HG02759 (cell line): Measurements from ENCODE around the gene ANKRD44.

Experiments
- ATAC-seq: cut with Tn5 transposase; IDR thresholded peaks from one replicate; pipeline ENCODE4 v1.9.1; 2021; ENCODE audit warnings: mild to moderate bottlenecking, moderate library complexity; ENCODE audit not compliant: unreplicated experiment

The ANKRD44 gene

GRCh38 chr2:197157879-197158537 lies 152.6 kb downstream of the ANKRD44 start:
- no peak for ATAC-seq

- ATAC-seq: no peak
Observed at GRCh38 chr2:197156771-197157170, 153.8 kb downstream of the ANKRD44 start.

- ATAC-seq: peak; percentile 82
Observed at GRCh38 chr2:197152451-197153228, 157.9 kb downstream of the ANKRD44 start.

- ATAC-seq: no peak
Observed at GRCh38 chr2:197149546-197149945, 161.0 kb downstream of the ANKRD44 start.

- no peak for ATAC-seq
Observed at GRCh38 chr2:197148401-197148800, 162.2 kb downstream of the ANKRD44 start.

- no peak for ATAC-seq
Observed at GRCh38 chr2:197147942-197148341, 162.6 kb downstream of the ANKRD44 start.

GRCh38 chr2:197146995-197147394 lies 163.6 kb downstream of the ANKRD44 start:
- ATAC-seq: no peak

GRCh38 chr2:197145471-197146056 lies 165.0 kb downstream of the ANKRD44 start:
- ATAC-seq: peak; percentile 96

- no peak for ATAC-seq
Observed at GRCh38 chr2:197144183-197144582, 166.4 kb downstream of the ANKRD44 start.

- no peak for ATAC-seq
Observed at GRCh38 chr2:197141702-197142473, 168.7 kb downstream of the ANKRD44 start.

GRCh38 chr2:197140045-197140444 lies 170.5 kb downstream of the ANKRD44 start:
- no peak for ATAC-seq

GRCh38 chr2:197138506-197138905 lies 172.1 kb downstream of the ANKRD44 start:
- no peak for ATAC-seq

GRCh38 chr2:197137826-197138477 lies 172.6 kb downstream of the ANKRD44 start:
- ATAC-seq: no peak

GRCh38 chr2:197137231-197137630 lies 173.3 kb downstream of the ANKRD44 start:
- no peak for ATAC-seq

GRCh38 chr2:197136452-197136851 lies 174.1 kb downstream of the ANKRD44 start:
- ATAC-seq: no peak

- no peak for ATAC-seq
Observed at GRCh38 chr2:197135806-197136205, 174.8 kb downstream of the ANKRD44 start.

- ATAC-seq: no peak
Observed at GRCh38 chr2:197134206-197134605, 176.4 kb downstream of the ANKRD44 start.

- peak; percentile 72 for ATAC-seq
Observed at GRCh38 chr2:197131558-197131855, 179.1 kb downstream of the ANKRD44 start.

GRCh38 chr2:197130318-197130717 lies 180.3 kb downstream of the ANKRD44 start:
- ATAC-seq: peak; percentile 75

GRCh38 chr2:197128897-197129296 lies 181.7 kb downstream of the ANKRD44 start:
- ATAC-seq: no peak

- ATAC-seq: no peak
Observed at GRCh38 chr2:197128126-197128525, 182.5 kb downstream of the ANKRD44 start.
